ENCODE results near the gene TRIM54.
"Not testable (repeated sequence)": the region's sequence is repeated elsewhere in the genome, so short reads cannot be mapped to it uniquely, and the experiment has no call there.

Gene TRIM54

DNA sequence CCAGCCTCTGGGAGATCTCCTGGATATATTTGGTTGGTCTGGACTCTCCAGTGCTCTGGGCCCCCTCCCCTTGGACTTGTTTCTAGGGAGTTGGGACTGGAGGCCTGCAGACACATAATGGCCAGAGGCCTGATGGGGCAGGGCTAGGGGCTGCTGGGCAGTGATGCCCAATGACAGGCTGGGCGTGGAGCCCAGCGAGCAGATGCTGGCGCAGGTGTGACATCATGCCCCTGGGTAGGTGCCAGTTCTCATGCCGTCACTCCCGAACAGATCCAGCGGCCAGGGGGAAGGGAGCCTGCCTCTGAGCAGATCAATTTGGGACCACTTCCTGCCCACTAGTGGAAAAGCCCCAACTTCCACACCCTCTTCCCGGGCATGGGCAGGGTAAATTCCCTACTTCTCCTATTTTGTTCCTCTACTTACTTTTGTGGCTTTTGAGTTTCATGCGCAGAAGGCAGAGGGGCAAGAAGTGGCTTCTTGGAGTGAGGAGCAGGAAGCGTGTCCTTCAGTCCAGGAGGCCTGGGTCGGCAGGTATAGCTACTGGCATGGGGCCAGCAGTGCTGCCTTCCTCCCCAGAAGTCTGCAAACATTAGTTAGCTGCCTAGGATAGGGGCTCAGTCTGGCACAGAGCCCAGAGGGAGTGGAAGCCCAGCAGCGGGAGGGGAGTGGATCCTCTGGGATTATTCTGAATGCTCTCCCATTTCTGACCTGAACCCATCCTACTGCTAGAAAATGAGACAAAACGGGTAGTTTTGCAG, 34.6 kb downstream of the TRIM54 start:
- DNase-seq = peak; percentile 91

DNA sequence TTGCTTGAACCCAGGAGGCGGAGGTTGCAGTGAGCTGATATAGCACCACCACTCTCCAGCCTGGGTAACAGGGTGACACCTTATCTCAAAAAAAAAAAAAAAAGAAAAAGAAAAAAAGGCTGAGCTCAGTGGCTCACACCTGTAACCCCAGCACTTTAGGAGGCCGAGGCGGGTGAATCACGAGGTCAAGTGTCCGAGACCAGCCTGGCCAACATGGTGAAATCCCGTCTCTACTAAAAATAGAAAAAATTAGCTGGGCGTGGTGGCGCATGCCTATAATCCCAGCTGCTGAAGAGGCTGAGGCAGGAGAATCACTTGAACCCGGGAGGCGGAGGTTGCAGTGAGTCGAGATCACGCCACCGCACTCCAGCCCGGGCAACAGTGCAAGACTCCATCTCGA, 37.6 kb downstream of the TRIM54 start:
- not testable (repeated sequence) for DNase-seq

DNA sequence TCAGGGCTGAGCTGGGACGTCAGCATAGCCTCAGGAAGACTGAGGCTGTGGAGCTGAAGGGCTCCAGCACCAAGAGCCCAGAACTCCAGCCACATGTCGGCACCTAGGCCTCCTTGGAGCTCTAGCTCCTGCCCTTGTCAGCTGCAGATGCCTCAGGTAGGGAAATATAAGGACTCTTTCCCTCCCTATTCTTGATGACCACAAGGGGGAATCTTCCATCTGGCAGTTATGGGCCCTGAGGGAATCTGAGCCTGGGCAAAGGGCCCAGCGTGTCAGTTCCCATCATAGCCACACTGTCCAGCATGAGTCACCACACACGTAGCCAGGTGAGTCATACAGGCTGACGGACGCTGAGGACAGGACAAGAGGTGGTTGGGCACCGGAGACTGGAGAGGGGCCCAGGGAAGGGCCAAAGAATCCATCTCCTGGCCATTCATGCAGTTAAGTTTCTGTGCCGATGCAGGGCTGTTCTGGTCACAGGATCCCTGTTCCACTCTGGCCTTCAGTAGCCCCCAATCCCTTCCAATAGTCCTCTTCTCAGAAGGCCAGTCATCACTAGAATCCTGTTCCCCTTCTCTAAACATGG, 38.8 kb downstream of the TRIM54 start:
- peak; percentile 59 for DNase-seq

DNA sequence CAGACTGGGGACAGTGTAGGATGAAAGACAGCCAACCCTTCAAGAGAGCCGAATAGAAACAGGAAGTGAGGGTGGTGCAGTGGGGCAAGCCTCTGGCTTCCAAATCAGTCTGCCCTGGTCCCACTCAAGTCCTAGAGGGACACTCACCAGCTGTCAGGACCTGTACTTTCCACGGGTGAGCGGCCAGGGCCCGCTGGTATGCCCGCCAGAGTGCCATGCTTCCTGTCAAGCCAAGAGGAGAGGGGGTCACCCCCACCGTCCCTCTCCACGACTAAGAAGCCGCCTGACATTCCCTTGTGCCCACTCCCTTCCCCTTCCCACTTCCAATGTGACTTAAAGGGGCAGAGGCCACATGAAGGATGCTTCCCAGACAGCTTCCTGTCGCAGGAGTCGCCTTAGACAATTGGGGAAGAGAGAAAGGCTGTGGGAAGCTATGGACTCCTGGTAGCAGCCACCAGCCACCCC, 40.1 kb downstream of the TRIM54 start:
- DNase-seq = peak; percentile 5

DNA sequence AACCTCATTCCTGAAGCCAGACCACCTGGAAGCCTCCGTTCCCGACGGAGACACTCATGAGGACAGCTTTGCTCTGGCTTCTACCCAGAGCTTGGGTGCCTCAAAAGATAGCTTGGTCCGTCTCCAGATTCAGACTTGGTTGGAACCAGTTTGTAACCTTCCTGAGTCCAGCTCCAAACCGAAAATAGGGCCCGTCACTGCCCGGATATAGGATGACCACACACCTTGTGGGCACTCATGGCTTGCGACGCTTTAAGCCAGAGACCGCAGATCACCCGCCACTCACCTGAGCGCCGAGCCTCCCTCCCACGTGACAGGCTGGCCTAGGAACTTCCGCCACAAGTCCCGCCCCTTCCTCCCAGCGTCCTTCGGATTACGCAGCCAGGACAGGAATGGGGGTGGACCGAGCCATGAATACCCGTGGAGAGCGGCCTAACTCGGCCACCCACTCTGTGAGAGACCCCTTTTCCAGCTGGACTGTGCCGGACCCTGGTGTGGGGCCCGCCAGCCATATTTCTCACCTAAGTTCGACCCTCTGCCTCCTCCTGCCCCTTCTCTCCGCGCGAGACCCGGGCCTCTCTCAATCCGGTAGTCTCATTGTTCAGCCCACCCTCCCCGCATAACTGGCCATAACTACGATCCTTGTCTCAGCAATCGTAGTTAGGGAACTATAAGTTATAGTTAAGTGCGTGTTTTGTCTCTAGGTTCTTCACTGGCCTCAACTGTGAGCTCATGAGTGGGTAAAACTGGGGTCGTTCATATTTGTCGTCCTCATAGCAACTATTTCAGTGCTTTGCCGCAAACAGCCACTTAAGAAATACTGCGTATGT, 40.8 kb downstream of the TRIM54 start, which contains the start of gene MPV17:
MPV17 (minus strand) TSS at position 332 of the 830 bp plus-strand sequence. CDS start 580 bp downstream, outside the sequence.
- peak; percentile 89 for DNase-seq

DNA sequence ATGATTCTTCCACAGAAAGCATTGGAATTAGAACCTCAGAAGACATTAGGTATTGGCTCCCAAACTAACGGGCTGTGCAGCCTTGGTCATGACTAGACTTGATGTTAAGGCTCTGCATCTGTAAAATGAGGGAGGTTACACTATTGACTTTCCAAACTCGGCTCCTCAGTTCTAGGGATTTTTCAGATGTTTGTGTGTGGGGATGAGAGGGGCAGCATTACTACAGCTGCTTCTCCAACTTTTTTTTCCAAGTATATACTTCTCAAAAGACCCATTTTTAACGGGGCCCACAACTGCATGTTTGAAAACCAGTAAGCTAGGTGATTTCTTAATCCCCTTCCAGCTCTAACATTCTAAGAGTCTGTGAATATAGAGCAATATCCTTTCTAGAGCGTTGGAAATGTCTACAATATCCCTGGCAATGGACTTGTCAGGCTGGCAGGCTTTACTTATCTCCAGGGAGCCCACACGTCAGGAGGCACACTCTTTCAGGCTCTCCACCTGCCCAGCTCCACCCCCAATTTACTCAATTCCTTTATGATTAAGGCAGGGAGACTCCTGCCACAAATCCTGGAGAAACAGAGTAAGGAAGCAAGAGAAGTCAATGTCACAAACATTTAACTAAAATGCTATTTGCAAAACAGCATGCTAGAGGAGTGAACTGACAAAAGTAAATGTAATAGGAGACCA, 41.5 kb downstream of the TRIM54 start:
- peak; percentile 24 for DNase-seq

DNA sequence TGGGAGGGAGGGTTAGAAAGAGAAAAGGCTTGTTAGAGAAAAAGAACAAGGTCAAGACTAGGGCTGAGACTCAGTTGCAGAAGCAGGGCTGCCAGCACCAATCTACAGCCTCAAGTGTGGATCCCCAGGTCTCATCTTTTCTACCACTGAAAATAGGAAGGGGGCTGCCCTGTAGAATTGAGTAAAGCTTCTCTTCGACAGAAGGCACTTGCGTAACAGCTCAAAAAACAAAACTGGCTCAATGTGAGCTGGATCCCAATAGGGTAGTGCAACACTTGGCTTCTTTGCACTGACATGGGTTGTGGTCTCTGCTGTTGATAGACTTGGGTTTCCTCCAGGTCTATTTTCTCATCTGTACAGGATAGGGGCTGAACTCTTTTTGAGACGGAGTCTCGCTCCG, 42.5 kb downstream of the TRIM54 start:
- DNase-seq = no peak

DNA sequence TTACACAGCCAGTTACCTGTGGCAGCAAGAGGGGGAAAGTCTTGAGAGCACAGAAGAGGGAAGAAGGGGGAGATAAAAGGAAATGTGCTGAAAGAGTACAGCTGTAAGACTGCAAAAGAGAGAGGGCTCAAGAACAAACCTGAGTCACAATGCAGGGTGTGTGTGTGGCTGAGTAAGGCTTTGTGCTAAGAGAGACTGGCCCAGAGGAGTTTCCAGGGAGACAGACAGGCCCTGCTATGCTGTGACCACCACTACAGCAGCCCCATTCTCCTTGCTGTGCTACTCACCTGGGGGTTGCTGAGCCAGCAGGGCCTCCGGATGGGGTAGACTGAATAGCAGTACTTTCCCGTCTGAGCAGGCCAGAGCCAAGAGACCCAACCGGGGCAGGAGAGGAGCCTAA, 53.1 kb downstream of the TRIM54 start:
- DNase-seq = no peak

DNA sequence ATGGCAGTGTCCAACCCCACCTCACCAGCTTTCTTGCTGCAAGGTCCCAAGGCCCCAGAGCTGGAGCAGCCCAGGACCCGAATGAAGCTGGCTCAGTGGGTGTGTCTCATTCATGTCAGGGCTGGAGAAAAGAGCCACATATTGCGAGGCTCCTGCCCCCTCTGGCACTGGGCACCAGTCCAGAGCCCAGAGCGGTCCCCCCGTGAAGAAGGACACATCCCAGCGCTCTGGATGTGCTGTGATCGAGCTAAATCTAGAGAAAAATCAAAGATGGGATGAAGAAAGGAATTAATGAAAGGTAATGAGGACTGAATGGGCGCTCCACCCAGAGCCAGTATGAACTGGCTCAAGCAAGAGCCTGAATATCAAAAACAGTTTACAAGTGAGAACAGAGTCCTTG, 53.9 kb downstream of the TRIM54 start:
- DNase-seq = no peak

DNA sequence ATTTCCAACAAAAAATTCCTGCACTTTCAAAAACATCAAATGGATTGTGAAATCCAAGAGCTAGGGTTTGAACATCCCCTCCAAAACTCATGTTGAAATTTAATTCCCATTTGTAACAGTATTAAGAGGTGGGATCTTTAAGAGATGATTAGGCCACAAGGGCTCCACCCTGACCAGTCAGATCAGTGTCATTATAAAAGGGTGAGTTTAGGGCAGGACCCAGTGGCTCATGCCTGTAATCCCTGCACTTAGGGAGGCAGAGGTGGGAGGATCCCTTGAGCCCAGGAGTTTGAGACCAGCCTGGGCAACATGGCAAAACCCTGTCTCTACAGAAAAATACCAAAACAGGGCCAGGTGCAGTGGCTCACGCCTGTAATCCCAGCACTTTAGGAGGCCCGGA, 65.4 kb downstream of the TRIM54 start:
- DNase-seq = no peak

DNA sequence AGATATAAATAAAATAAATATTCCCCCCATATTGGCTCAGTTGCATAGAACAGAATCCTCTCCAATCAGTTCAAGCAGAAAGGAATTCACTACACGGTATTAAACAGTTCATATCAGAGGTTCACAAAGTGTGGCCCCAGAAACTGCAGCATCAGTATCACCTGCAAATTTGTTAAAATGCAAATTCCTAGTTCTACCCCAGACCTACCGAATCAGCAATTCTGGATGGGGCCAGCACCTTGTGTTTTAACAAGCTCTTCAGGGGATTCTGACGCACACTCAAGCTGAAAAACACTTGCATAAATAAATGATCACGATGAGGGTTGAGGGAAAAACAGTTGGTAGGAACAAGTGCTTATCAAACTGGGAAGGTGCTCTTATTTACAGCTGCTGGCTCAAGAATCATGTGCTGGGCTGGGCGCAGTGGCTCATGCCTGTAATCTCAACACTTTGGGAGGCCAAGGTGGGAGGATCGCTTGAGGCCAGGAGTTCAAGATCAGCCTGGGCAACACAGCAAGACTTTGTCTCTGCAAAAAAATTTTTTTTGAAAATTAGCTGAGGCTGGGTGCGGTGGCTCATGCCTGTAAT, 68.0 kb downstream of the TRIM54 start:
- no peak for DNase-seq

DNA sequence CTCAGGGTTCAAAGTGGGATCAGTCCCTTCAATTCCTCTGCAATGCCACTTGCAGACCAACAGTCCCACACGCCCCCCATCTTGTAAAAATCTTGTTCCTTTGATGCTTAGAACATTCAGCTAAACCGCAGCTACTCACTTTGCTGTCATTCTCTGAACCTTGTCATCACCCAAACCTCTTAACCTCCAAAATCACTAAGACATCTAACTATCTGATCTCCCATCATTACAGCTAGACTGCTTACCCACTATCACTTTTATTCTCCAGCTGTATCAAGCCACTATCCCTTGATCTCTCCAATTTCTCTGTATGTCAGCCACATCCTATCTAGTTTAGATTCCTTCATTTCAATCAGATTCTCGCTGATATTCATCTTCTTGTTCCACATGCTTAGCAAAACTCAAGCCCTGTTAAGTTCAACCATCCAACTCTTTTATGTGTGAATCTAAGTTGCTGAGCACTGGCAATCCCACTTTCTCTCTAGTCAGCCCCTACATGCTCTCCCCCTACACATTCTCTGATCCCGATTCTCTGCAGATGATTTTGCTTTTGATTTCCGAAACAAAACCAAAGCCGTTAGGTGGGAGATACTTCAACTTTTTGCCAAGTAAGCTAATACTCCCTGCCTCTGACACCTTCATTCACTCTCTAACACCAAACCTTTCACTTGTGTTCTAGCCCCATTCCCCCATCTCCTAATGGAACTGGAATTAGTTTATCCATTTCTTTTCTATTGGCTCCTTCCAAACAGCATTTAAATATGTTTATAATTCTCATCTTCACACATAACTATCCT, 69.8 kb downstream of the TRIM54 start:
- no peak for DNase-seq

DNA sequence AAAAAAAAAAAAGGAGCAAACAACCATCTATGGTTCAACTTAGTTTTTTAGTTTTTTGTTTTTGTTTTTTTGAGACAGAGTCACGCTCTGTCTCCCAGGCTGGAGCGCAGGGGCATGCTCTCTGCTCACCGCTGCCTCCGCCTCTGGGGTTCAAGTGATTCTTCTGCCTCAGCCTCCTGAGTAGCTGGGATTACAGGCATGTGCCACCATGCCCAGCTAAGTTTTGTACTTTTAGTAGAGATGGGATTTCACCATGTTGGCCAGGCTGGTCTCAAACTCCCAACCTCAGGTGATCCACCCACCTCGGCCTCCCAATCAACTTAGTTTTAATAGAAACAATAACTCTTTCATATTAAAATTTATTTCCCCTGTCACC, 71.1 kb downstream of the TRIM54 start:
- DNase-seq = not testable (repeated sequence)

DNA sequence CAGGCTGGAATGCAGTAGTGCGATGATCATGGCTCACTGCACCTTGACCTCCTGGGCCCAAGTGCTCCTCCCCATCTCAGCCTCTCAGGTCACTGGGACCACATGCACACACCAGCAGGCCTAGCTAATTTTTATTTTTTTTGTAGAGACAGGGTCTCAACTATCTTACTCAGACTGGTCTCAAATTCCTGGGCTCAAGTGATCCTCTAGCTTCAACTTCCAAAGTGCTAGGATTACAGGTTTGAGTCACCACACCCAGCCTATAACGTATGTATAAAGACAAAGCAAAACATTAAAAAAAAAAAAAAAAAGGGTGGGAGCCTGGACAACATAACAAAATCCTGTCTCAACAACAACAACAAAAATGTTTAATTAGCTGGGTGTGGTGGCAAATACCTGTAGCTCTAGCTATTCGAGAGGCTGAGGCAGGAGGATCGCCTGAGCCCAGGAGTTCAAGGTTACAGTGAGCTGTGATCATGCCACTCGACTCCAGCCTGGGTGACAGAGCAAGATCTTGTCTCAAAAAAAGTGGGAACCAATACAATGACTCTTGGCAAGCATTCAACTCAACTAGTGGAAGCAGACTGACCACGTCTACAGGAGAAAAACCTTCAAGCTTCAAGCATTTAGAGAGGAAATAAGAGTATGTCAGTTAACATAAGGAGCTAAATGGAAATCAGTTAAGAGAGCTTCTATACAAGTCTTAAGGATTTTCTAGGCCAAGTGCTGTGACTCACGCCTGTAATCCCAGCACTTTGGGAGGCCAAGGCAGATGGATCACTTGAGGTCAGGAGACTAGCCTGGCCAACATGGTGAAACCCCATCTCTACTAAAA, 71.8 kb downstream of the TRIM54 start:
- DNase-seq = no peak

DNA sequence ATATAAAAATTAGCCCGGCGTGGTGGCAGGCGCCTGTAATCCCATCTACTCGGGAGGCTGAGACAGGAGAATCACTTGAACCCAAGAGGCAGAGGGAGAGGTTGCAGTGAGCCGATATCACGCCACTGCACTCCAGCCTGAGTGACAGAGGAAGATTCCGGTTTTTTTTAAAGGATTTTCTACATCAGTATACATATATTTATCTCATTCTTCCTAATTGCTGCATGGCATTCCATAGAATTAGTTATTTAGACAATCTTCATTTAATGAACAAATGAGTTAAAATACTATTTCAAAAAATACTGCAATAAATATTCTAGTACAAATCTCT, 72.3 kb downstream of the TRIM54 start:
- no peak for DNase-seq

DNA sequence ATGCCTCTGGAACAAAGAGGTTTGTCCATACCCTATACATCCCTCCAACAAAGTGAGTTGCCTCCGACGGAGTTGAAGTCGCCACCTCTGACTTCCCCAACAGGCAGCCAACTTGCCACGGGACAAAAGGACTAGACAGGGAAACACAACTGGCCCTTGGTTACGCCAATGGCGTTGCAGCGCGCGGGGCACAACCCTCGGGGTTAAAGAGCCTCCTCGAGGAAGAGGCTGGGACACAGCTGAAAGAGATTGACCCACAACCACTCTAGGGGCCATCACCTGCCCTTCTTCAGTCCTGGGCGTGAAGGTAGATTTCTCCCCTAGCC, 73.8 kb downstream of the TRIM54 start:
- peak; percentile 52 for DNase-seq

DNA sequence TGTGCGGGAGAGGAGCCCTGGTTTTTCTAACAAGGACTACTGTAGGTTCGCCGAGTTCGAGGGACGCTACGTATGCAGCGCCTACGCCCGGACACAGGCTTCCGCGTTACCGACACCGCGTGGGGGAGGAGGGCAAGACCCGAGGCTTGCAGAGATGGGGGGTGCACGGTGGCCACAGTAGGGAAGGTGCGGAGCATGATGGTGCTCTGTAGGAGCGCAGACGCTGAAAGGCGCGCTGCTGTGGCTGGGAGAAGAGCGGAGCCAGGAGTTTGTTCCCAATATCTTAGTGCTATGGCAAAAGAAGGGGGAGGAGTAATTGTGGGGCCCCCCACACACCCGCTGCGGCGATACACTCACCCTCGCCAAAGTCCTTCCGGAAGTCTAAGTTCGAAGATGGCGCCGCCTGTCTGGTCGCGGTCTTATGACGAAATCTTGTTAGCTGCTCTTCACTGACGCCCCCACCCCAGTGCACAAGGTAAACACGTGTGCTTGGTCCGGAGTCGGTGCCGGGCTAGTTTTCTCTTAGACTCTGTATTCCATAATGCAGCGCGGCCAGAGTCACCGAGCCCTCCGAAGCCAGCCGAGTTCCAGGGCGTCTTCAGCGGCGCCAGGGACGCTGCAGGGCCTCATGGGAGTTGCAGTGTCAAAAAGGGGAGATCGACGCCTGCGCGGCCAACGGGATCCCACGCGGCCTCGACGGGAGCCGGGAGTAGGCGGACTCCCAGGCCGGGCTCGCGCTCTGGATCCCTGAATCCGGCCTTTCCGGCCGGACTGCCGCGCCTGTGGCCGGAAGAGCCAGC, 74.4 kb downstream of the TRIM54 start, which contains the start of gene GTF3C2:
GTF3C2 (minus strand) TSS at position 383 of the 800 bp plus-strand sequence. CDS start 13,210 bp downstream, outside the sequence.
- peak; percentile 96 for DNase-seq

Measured in NCI-H69 (cell line).